LHCN-M2 (cell line): ENCODE measurements around the gene EFCC1. TPM values are rescaled to one million over a fixed set of nuclear protein-coding genes. Genes with fewer than 3 reads are reported as not detected.
"Not testable (repeated sequence)": the region's sequence is repeated elsewhere in the genome, so short reads cannot be mapped to it uniquely, and the experiment has no call there.

Experiments
- DNase-seq: peaks from one replicate; pipeline ENCODE4 v3.0.0-alpha.2; 2012; ENCODE audit warnings: low read depth
- total RNA-seq: library from RNA; depleted of rRNA; stranded (reverse); fragments of >200 nt; gene quantifications from 2 replicates; pipeline ENCODE4 v1.2.3, GENCODE V29; 2014

EFCC1 gene
- total RNA-seq, 1 experiment from 2014 or later: not detected

GRCh38 chr3:129054605-129055104 is 53.6 kb downstream of the EFCC1 start:
- DNase-seq: no peak

- DNase-seq: no peak
Measured at GRCh38 chr3:129056451-129057173, 55.5 kb downstream of the EFCC1 start.

GRCh38 chr3:129057249-129057648 is 56.1 kb downstream of the EFCC1 start:
- no peak for DNase-seq

GRCh38 chr3:129058441-129059200 is 57.5 kb downstream of the EFCC1 start:
- no peak for DNase-seq

GRCh38 chr3:129059311-129059958 is 58.3 kb downstream of the EFCC1 start:
- DNase-seq: no peak

- DNase-seq: no peak
Measured at GRCh38 chr3:129060276-129061022, 59.3 kb downstream of the EFCC1 start, which contains the start of gene GP9. Gene GP9, plus strand, starts transcription at chr3:129060779. Its CDS starts 961 bp downstream, at chr3:129061740.

- no peak for DNase-seq
Measured at GRCh38 chr3:129061023-129061887, 60.2 kb downstream of the EFCC1 start.

GRCh38 chr3:129061888-129062834 is 61.1 kb downstream of the EFCC1 start:
- DNase-seq: no peak

GRCh38 chr3:129063091-129063640 is 62.1 kb downstream of the EFCC1 start:
- DNase-seq: no peak

GRCh38 chr3:129063841-129064482 is 62.9 kb downstream of the EFCC1 start:
- no peak for DNase-seq

- DNase-seq: no peak
Measured at GRCh38 chr3:129065016-129065719, 64.1 kb downstream of the EFCC1 start.

GRCh38 chr3:129065720-129066073 is 64.6 kb downstream of the EFCC1 start:
- DNase-seq: no peak

GRCh38 chr3:129067719-129068118 is 66.6 kb downstream of the EFCC1 start:
- DNase-seq: not testable (repeated sequence)

GRCh38 chr3:129068291-129068886 is 67.3 kb downstream of the EFCC1 start:
- no peak for DNase-seq

GRCh38 chr3:129069313-129070085 is 68.4 kb downstream of the EFCC1 start:
- DNase-seq: not testable (repeated sequence)

GRCh38 chr3:129070086-129070885 is 69.2 kb downstream of the EFCC1 start:
- DNase-seq: no peak
